IMR-90 (cell line): ENCODE measurements around the gene ERC2. TPM values are rescaled to one million over a fixed set of nuclear protein-coding genes. Genes with fewer than 3 reads are reported as not detected.

Source experiments
- ATAC-seq: fragments of 200-7000 bp; cut with Tn5 transposase; 2 replicates; pipeline ENCODE4 v1.9.1; 2020; ENCODE audit warnings: low read depth, mild to moderate bottlenecking, moderate library complexity
- BruUV-seq: library from RNA; stranded (reverse); fragments of 400-500 nt; replicated peaks from 2 replicates; lab custom pipeline; 2021; lab: Mats Ljungman, UMichigan
- CTCF ChIA-PET: fragments of 300-600 bp; formaldehyde crosslinking; extraction: SDS; loops from one replicate; lab custom pipeline; 2021; ENCODE audit warnings: antibody characterized with exemption; lab: Yijun Ruan, JAX
- POLR2A ChIA-PET: fragments of 300-600 bp; sonication (Branson Sonifier 250); formaldehyde crosslinking; loops from one replicate; lab custom pipeline; 2022; ENCODE audit warnings: antibody characterized with exemption; ENCODE audit not compliant: unreplicated experiment; lab: Charles Lee
- DNase-seq: peaks from one replicate; pipeline ENCODE4 v3.0.0; 2013
- H2AFZ ChIP-seq: replicated peaks from 2 replicates; pipeline ENCODE3; 2013; ENCODE audit warnings: low read length, mild to moderate bottlenecking; ENCODE audit not compliant: poor library complexity
- H2AK5ac ChIP-seq: 2 replicates; pipeline ENCODE4 v1.6.1; 2013; ENCODE audit warnings: low read depth, low read length, inconsistent platforms
- H2AK9ac ChIP-seq: replicated peaks from 2 replicates; pipeline ENCODE3; 2013; ENCODE audit warnings: mild to moderate bottlenecking, low read depth, low read length, moderate library complexity; ENCODE audit not compliant: poor library complexity
- H2BK120ac ChIP-seq: 2 replicates; pipeline ENCODE4 v1.6.1; 2013; ENCODE audit warnings: low read depth, low read length, inconsistent platforms
- H2BK15ac ChIP-seq: 3 replicates; pipeline ENCODE4 v1.6.1; 2013; ENCODE audit warnings: low read depth, low read length, inconsistent platforms
- H2BK20ac ChIP-seq: 2 replicates; pipeline ENCODE4 v1.6.1; 2013; ENCODE audit warnings: low read depth, mild to moderate bottlenecking, inconsistent platforms, low read length, moderate library complexity
- H2BK5ac ChIP-seq: 2 replicates; pipeline ENCODE4 v1.6.1; 2013; ENCODE audit warnings: mild to moderate bottlenecking, low read depth, low read length, inconsistent platforms; ENCODE audit not compliant: poor library complexity, severe bottlenecking
- H3K14ac ChIP-seq: replicated peaks from 2 replicates; pipeline ENCODE4 v1.6.1; 2013; ENCODE audit warnings: low read depth, low read length, inconsistent platforms
- H3K18ac ChIP-seq: 2 replicates; pipeline ENCODE4 v1.6.1; 2013; ENCODE audit warnings: low read depth, low read length, control low read depth
- H3K23ac ChIP-seq: 2 replicates; pipeline ENCODE4 v1.6.1; 2013; ENCODE audit warnings: low read depth, low read length, inconsistent platforms
- H3K27ac ChIP-seq: 2 replicates; pipeline ENCODE4 v1.5.1; 2013; ENCODE audit warnings: mild to moderate bottlenecking, control low read depth, low read length; ENCODE audit not compliant: insufficient read depth
- H3K27me3 ChIP-seq: 2 replicates; pipeline ENCODE4 v1.6.1; 2013; ENCODE audit warnings: low read length; ENCODE audit not compliant: control insufficient read depth, insufficient read depth
- H3K36me3 ChIP-seq: 2 replicates; pipeline ENCODE4 v1.6.1; 2013; ENCODE audit warnings: low read length, mixed read lengths; ENCODE audit not compliant: control insufficient read depth, insufficient read depth
- H3K4ac ChIP-seq: 2 replicates; pipeline ENCODE4 v1.6.1; 2013; ENCODE audit warnings: low read depth, low read length, inconsistent platforms
- H3K4me1 ChIP-seq: 2 replicates; pipeline ENCODE4 v1.6.1; 2013; ENCODE audit warnings: low read length, mixed read lengths; ENCODE audit not compliant: control insufficient read depth, insufficient read depth
- H3K4me2 ChIP-seq: 2 replicates; pipeline ENCODE4 v1.6.1; 2013; ENCODE audit warnings: low read depth, mild to moderate bottlenecking, control low read depth, low read length, moderate library complexity
- H3K4me3 ChIP-seq: 2 replicates; pipeline ENCODE4 v1.5.1; 2013; ENCODE audit warnings: low read depth, mild to moderate bottlenecking, control low read depth, low read length, moderate library complexity; ENCODE audit not compliant: insufficient read depth
- H3K56ac ChIP-seq: 2 replicates; pipeline ENCODE4 v1.6.1; 2013; ENCODE audit warnings: low read length, inconsistent platforms; ENCODE audit not compliant: insufficient read depth; ENCODE audit errors: extremely low read depth
- H3K79me1 ChIP-seq, 2 experiments: 2 replicates each; pipeline ENCODE4 v1.6.1; 2013; ENCODE audit warnings: low read length in 2 of 2, inconsistent platforms in 1 of 2, low read depth in 1 of 2
- H3K9ac ChIP-seq: 2 replicates; pipeline ENCODE4 v1.6.1; 2013; ENCODE audit warnings: low read depth, low read length, control low read depth
- H3K9me1 ChIP-seq: 2 replicates; pipeline ENCODE4 v1.6.1; 2013; ENCODE audit warnings: low read length, inconsistent platforms; ENCODE audit not compliant: insufficient read depth
- H3K9me3 ChIP-seq: 2 replicates; pipeline ENCODE4 v1.6.1; 2013; ENCODE audit warnings: low read length; ENCODE audit not compliant: control insufficient read depth, insufficient read depth
- H4K20me1 ChIP-seq: 2 replicates; pipeline ENCODE4 v1.6.1; 2013; ENCODE audit warnings: low read length, inconsistent platforms; ENCODE audit not compliant: insufficient read depth
- H4K5ac ChIP-seq: 2 replicates; pipeline ENCODE4 v1.6.1; 2013; ENCODE audit warnings: mild to moderate bottlenecking, low read depth, low read length, control low read depth
- H4K8ac ChIP-seq, 2 experiments: 2 replicates each; pipeline ENCODE4 v1.6.1; 2013; ENCODE audit warnings: low read depth in 2 of 2, low read length in 2 of 2, control low read depth in 1 of 2, inconsistent platforms in 1 of 2
- H4K91ac ChIP-seq: 2 replicates; pipeline ENCODE4 v1.6.1; 2013; ENCODE audit warnings: low read depth, low read length, inconsistent platforms; ENCODE audit not compliant: insufficient read depth
- BHLHE40 ChIP-seq: fragments of 150-350 bp; IDR thresholded peaks from 2 replicates; pipeline ENCODE4 v1.6.1; 2016; ENCODE audit warnings: mild to moderate bottlenecking, low read depth, low read length
- CEBPB ChIP-seq: IDR thresholded peaks from 2 replicates; pipeline ENCODE4 v1.6.1; 2012; ENCODE audit warnings: low read depth, low read length, improper control_type of control experiment
- CHD1 ChIP-seq: IDR thresholded peaks from 2 replicates; pipeline ENCODE4 v1.6.1; 2012; ENCODE audit warnings: low read depth, low read length, improper control_type of control experiment
- FOS ChIP-seq: fragments of 150-350 bp; IDR thresholded peaks from 2 replicates; pipeline ENCODE4 v1.6.1; 2016; ENCODE audit warnings: low read depth, low read length
- MAFK ChIP-seq: IDR thresholded peaks from 2 replicates; pipeline ENCODE4 v1.6.1; 2012; ENCODE audit warnings: low read depth, low read length, improper control_type of control experiment
- MAZ ChIP-seq: IDR thresholded peaks from 2 replicates; pipeline ENCODE4 v1.6.1; 2012; ENCODE audit warnings: low read depth, mild to moderate bottlenecking, low read length, improper control_type of control experiment, moderate library complexity, borderline replicate concordance
- MXI1 ChIP-seq: IDR thresholded peaks from 2 replicates; pipeline ENCODE4 v1.6.1; 2012; ENCODE audit warnings: low read depth, mild to moderate bottlenecking, low read length, moderate library complexity, borderline replicate concordance
- NFE2L2 ChIP-seq: fragments of 150-350 bp; IDR thresholded peaks from 2 replicates; pipeline ENCODE4 v1.6.1; 2016; ENCODE audit warnings: low read depth, mild to moderate bottlenecking, low read length
- POLR2A ChIP-seq: IDR thresholded peaks from 2 replicates; pipeline ENCODE4 v1.6.1; 2012; ENCODE audit warnings: mild to moderate bottlenecking, low read depth, low read length
- RAD21 ChIP-seq: IDR thresholded peaks from 2 replicates; pipeline ENCODE4 v1.6.1; 2012; ENCODE audit warnings: low read length, improper control_type of control experiment
- RCOR1 ChIP-seq: IDR thresholded peaks from 2 replicates; pipeline ENCODE4 v1.6.1; 2012; ENCODE audit warnings: mild to moderate bottlenecking, low read length, improper control_type of control experiment; ENCODE audit not compliant: insufficient replicate concordance
- RFX5 ChIP-seq: IDR thresholded peaks from 2 replicates; pipeline ENCODE4 v1.8.0; 2012; ENCODE audit warnings: low read depth, mild to moderate bottlenecking, low read length, moderate library complexity
- SMC3 ChIP-seq: fragments of 150-350 bp; IDR thresholded peaks from 2 replicates; pipeline ENCODE4 v1.6.1; 2016; ENCODE audit warnings: low read depth, mild to moderate bottlenecking, antibody characterized with exemption, low read length, moderate library complexity
- WGBS, 2 experiments: methylation state at CpG; one replicate each; pipeline versions ENCODE4 v1.1.5 to v1.1.7; 2013; ENCODE audit warnings: missing lambda C conversion rate in 2 of 2; ENCODE audit not compliant: insufficient read length in 1 of 2; ENCODE audit errors: extremely low coverage in 2 of 2; 5-methylcytosine and 5-hydroxymethylcytosine counted together
- dilution Hi-C: fragments of 300-500 bp; cut with HindIII; formaldehyde crosslinking; loops from one replicate; pipeline ENCODE4 v1.14.3; 2018; ENCODE audit warnings: low sequenced_read_pairs; ENCODE audit not compliant: unreplicated experiment
- in situ Hi-C: fragments of 300-500 bp; cut with MboI; formaldehyde crosslinking; loops from 3 replicates; pipeline ENCODE4 v1.14.3; 2019; ENCODE audit warnings: low sequenced_read_pairs, inconsistent platforms, mixed read lengths
- intact Hi-C: fragments of 100-400 bp; cut with micrococcal nuclease; formaldehyde crosslinking; loops from 2 replicates; pipeline ENCODE4 v1.10.0; 2022
- polyA plus RNA-seq, 3 experiments: library from polyadenylated mRNA; depleted of rRNA; stranded (reverse); fragments of >200 nt; gene quantifications; 2 replicates each; pipeline ENCODE4 v1.2.3, GENCODE V29; 2012; ENCODE audit warnings: low replicate concordance in 1 of 3
- total RNA-seq: library from RNA; depleted of rRNA; stranded (reverse); fragments of >200 nt; gene quantifications from 2 replicates; pipeline ENCODE4 v1.2.3, GENCODE V29; 2012
- TF ChIP-seq, protein P1 (sequence below): conservative IDR thresholded peaks from 2 replicates; pipeline ENCODE4 v1.5.1; 2012; ENCODE audit warnings: mild to moderate bottlenecking, low read depth, low read length, improper control_type of control experiment
- TF ChIP-seq, protein P2 (sequence below): fragments of 150-350 bp; IDR thresholded peaks from 2 replicates; pipeline ENCODE4 v1.6.1; 2016; ENCODE audit warnings: low read depth, mild to moderate bottlenecking, low read length, moderate library complexity, borderline replicate concordance
- TF ChIP-seq, protein P3 (sequence below): fragments of 150-350 bp; IDR thresholded peaks from 2 replicates; pipeline ENCODE4 v1.6.1; 2017; ENCODE audit warnings: mild to moderate bottlenecking, antibody characterized with exemption, low read length, low read depth

ERC2 gene
- total and polyA plus RNA-seq, 2 of the 4 experiments (the other 2 are of a cell fraction) = 0.17 to 0.18 TPM

DNA sequence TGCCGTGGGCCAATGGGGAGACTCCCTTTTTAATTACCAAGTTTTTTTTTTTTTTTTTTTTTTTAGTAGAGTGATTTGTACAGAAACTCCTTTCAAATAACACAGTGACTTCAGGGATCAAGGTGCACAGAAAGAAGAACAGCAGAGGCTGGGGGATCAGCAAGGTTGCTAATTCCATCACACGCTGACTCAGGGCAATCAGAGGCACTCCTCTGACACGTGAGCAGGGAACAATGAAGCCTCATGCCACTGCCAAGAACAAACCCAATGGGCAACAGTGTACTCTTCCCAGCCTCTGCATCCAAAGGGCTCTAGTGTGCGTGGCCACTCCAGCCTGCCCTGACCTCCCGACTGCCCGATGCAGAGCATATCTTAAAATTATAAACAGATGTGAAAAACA is 794.5 kb downstream of the ERC2 start:
- H3K9ac ChIP-seq = no peak overlapping the region
- H4K91ac ChIP-seq = no peak overlapping the region
- H3K4me2 ChIP-seq = no peak overlapping the region
- no peaks in the 10 kb centered on the region for H3K4me1 ChIP-seq
- no peak overlapping the region for H4K5ac ChIP-seq
- no peaks in the 10 kb centered on the region for H3K9me1 ChIP-seq
- H2BK5ac ChIP-seq = no peak overlapping the region
- dilution Hi-C loops (no loop called here), in situ Hi-C loops (no loop called here), intact Hi-C loops (no loop called here)
- no peak overlapping the region for H3K23ac ChIP-seq
- no peak overlapping the region for H3K56ac ChIP-seq
- no peaks in the 10 kb centered on the region for H3K36me3 ChIP-seq
- ChIA-PET CTCF (no interaction called here), POLR2A (no interaction called here)
- H3K4ac ChIP-seq = no peak overlapping the region
- BruUV-seq = no TSS peak
- H3K9me3 ChIP-seq = no peaks in the 10 kb centered on the region
- H3K79me1 ChIP-seq = no peaks in the 10 kb centered on the region
- no peak overlapping the region for H2BK120ac ChIP-seq
- no peaks in the 10 kb centered on the region for H3K27me3 ChIP-seq
- no peak overlapping the region for H3K14ac ChIP-seq
- no peak overlapping the region for H3K18ac ChIP-seq
- ATAC-seq (peak; percentile 17; the same call in 1 of the 2 replicates), DNase-seq (no peak)
- no peak overlapping the region for H2AFZ ChIP-seq
- H2BK15ac ChIP-seq = no peak overlapping the region
- H3K4me3 ChIP-seq = no peak overlapping the region
- H2AK9ac ChIP-seq = no peak overlapping the region
- H2BK20ac ChIP-seq = no peak overlapping the region
- H3K27ac ChIP-seq = no peak overlapping the region
- WGBS, 2 experiments = no CpG with 5 or more reads among the region's 6 CpGs
- no peak for TF ChIP-seq RFX5
- TF ChIP-seq, protein P1, sequence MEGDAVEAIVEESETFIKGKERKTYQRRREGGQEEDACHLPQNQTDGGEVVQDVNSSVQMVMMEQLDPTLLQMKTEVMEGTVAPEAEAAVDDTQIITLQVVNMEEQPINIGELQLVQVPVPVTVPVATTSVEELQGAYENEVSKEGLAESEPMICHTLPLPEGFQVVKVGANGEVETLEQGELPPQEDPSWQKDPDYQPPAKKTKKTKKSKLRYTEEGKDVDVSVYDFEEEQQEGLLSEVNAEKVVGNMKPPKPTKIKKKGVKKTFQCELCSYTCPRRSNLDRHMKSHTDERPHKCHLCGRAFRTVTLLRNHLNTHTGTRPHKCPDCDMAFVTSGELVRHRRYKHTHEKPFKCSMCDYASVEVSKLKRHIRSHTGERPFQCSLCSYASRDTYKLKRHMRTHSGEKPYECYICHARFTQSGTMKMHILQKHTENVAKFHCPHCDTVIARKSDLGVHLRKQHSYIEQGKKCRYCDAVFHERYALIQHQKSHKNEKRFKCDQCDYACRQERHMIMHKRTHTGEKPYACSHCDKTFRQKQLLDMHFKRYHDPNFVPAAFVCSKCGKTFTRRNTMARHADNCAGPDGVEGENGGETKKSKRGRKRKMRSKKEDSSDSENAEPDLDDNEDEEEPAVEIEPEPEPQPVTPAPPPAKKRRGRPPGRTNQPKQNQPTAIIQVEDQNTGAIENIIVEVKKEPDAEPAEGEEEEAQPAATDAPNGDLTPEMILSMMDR = no peak
- TF ChIP-seq, protein P2, sequence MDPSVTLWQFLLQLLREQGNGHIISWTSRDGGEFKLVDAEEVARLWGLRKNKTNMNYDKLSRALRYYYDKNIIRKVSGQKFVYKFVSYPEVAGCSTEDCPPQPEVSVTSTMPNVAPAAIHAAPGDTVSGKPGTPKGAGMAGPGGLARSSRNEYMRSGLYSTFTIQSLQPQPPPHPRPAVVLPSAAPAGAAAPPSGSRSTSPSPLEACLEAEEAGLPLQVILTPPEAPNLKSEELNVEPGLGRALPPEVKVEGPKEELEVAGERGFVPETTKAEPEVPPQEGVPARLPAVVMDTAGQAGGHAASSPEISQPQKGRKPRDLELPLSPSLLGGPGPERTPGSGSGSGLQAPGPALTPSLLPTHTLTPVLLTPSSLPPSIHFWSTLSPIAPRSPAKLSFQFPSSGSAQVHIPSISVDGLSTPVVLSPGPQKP = no peak
- TF ChIP-seq SMC3 = no peak
- no peak for TF ChIP-seq FOS
- TF ChIP-seq MAZ = no peak
- no peak for TF ChIP-seq NFE2L2
- no peak for TF ChIP-seq CHD1
- TF ChIP-seq RCOR1 = no peak
- TF ChIP-seq MXI1 = no peak
- no peak for TF ChIP-seq MAFK
- no peak for TF ChIP-seq CEBPB
- TF ChIP-seq BHLHE40 = no peak
- no peak for TF ChIP-seq RAD21
- TF ChIP-seq, protein P3, sequence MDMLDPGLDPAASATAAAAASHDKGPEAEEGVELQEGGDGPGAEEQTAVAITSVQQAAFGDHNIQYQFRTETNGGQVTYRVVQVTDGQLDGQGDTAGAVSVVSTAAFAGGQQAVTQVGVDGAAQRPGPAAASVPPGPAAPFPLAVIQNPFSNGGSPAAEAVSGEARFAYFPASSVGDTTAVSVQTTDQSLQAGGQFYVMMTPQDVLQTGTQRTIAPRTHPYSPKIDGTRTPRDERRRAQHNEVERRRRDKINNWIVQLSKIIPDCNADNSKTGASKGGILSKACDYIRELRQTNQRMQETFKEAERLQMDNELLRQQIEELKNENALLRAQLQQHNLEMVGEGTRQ = no peak
- no peak for TF ChIP-seq POLR2A
- no peak overlapping the region for H4K8ac ChIP-seq
- H4K20me1 ChIP-seq = no peaks in the 10 kb centered on the region
- H2AK5ac ChIP-seq = no peak overlapping the region
